HepG2 (cell line): Measurements from ENCODE around the gene IKZF2. TPM values are rescaled to one million over a fixed set of nuclear protein-coding genes. Genes with fewer than 3 reads are reported as not detected.

Source experiments
- ATAC-seq: fragments of 200-7000 bp; cut with Tn5 transposase; 3 replicates; pipeline ENCODE4 v1.9.1; 2020; ENCODE audit warnings: mild to moderate bottlenecking, moderate library complexity
- BruUV-seq: library from RNA; stranded (reverse); fragments of 400-500 nt; replicated peaks from 2 replicates; lab custom pipeline; 2021; lab: Mats Ljungman, UMichigan
- CTCF ChIA-PET: fragments of 300-600 bp; formaldehyde crosslinking; extraction: SDS; loops from one replicate; lab custom pipeline; 2021; ENCODE audit warnings: low total read pairs, inconsistent platforms, low intra/inter-chr PET ratio; lab: Yijun Ruan, JAX
- POLR2A ChIA-PET: fragments of 350-600 bp; sonication (Branson Sonifier 250); formaldehyde crosslinking; loops from one replicate; lab custom pipeline; 2020; ENCODE audit warnings: antibody characterized with exemption, inconsistent platforms; lab: Yijun Ruan, JAX
- DNase-seq: peaks from one replicate; pipeline ENCODE4 v3.0.0-alpha.2; 2015; ENCODE audit warnings: low spot score
- FAIRE-seq: peaks from 3 replicates; lab custom pipeline; 2011; peaks lifted over from hg19 to GRCh38; lab: Jason Lieb, UNC
- H2AFZ ChIP-seq: one replicate; pipeline ENCODE4 v1.6.1; 2011; ENCODE audit warnings: low read length, inconsistent platforms
- H3K27ac ChIP-seq: fragments of 300-600 bp; 3 replicates; pipeline ENCODE4 v1.8.0; 2011; ENCODE audit warnings: mixed run types, mild to moderate bottlenecking, mixed read lengths, low read length, inconsistent platforms; ENCODE audit not compliant: insufficient read depth; ENCODE audit errors: extremely low read length
- H3K27me3 ChIP-seq, 2 experiments: fragments of 200-600 bp in 1 of 2; 2 replicates in 1 of 2; 3 replicates in 1 of 2; pipeline versions ENCODE4 v1.6.0 to v1.8.0; 2011; ENCODE audit warnings: low read length in 2 of 2, mild to moderate bottlenecking in 2 of 2, moderate library complexity in 2 of 2, inconsistent platforms in 1 of 2; ENCODE audit not compliant: insufficient read depth in 2 of 2, control insufficient read depth in 1 of 2
- H3K36me3 ChIP-seq, 2 experiments: fragments of 200-600 bp in 1 of 2; replicated peaks in 1 of 2; 2 replicates in 1 of 2; 3 replicates in 1 of 2; pipeline versions ENCODE4 v1.5.1 to v1.8.0; 2011; ENCODE audit warnings: low read length in 2 of 2, inconsistent platforms in 1 of 2; ENCODE audit not compliant: insufficient read depth in 2 of 2, control insufficient read depth in 1 of 2
- H3K4me1 ChIP-seq: 2 replicates; pipeline ENCODE4 v1.5.1; 2012; ENCODE audit warnings: low read length, inconsistent platforms; ENCODE audit not compliant: insufficient read depth
- H3K4me2 ChIP-seq: 2 replicates; pipeline ENCODE4 v1.6.0; 2011; ENCODE audit warnings: low read depth, low read length, inconsistent platforms
- H3K4me3 ChIP-seq, 3 experiments: fragments of 200-600 bp in 1 of 3; sonication (generic), shearing (Covaris generic) in 1 of 3; replicated peaks in 1 of 3; 2 replicates each; pipeline ENCODE4 v1.5.1; 2011 to 2016; ENCODE audit warnings: low read length in 3 of 3, inconsistent platforms in 2 of 3, low read depth in 2 of 3, mild to moderate bottlenecking in 2 of 3, control low read depth in 1 of 3, mixed read lengths in 1 of 3; ENCODE audit not compliant: insufficient read depth in 1 of 3
- H3K79me2 ChIP-seq: one replicate; pipeline ENCODE4 v1.6.1; 2011; ENCODE audit warnings: low read length, inconsistent platforms; ENCODE audit not compliant: insufficient read depth
- H3K9ac ChIP-seq: 2 replicates; pipeline ENCODE4 v1.6.0; 2011; ENCODE audit warnings: mild to moderate bottlenecking, low read depth, low read length, inconsistent platforms; ENCODE audit not compliant: insufficient read depth
- H3K9me3 ChIP-seq: 2 replicates; pipeline ENCODE4 v1.5.1; 2012; ENCODE audit warnings: mild to moderate bottlenecking, low read length
- H4K20me1 ChIP-seq: 2 replicates; pipeline ENCODE4 v1.6.0; 2011; ENCODE audit warnings: inconsistent platforms, mild to moderate bottlenecking, low read length, moderate library complexity; ENCODE audit not compliant: insufficient read depth
- CEBPB ChIP-seq: IDR thresholded peaks from 2 replicates; pipeline ENCODE4 v1.6.1; 2011; ENCODE audit warnings: low read depth, low read length, improper control_type of control experiment, borderline replicate concordance
- FOXK1 ChIP-seq: sonication (generic); formaldehyde crosslinking; IDR thresholded peaks from 2 replicates; pipeline ENCODE4 v1.4.0; 2020; ENCODE audit warnings: low read depth, missing genetic modification reagents, borderline replicate concordance
- PITX1 ChIP-seq: sonication (generic); formaldehyde crosslinking; IDR thresholded peaks from 2 replicates; pipeline ENCODE4 v1.5.1; 2020; ENCODE audit warnings: mild to moderate bottlenecking, missing genetic modification reagents
- SOX6 ChIP-seq, 2 experiments: fragments of 450-650 bp in 1 of 2; sonication (generic) in 1 of 2; formaldehyde crosslinking in 1 of 2; IDR thresholded peaks; 2 replicates each; pipeline versions ENCODE4 v1.4.0 to v1.6.1; 2017 to 2020; ENCODE audit warnings: antibody characterized with exemption in 1 of 2, mild to moderate bottlenecking in 1 of 2, missing genetic modification reagents in 1 of 2
- TP53 ChIP-seq: sonication (generic); formaldehyde crosslinking; conservative IDR thresholded peaks from 2 replicates; pipeline ENCODE4 v1.4.0; 2020; ENCODE audit warnings: missing genetic modification reagents
- ZFP36 ChIP-seq: fragments of 150-350 bp; IDR thresholded peaks from 2 replicates; pipeline ENCODE4 v1.6.1; 2018; ENCODE audit warnings: borderline replicate concordance, low read length, low read depth; ENCODE audit not compliant: partially characterized antibody
- ZNF569 ChIP-seq: sonication (generic); formaldehyde crosslinking; IDR thresholded peaks from 2 replicates; pipeline ENCODE4 v1.5.0; 2020; ENCODE audit warnings: mild to moderate bottlenecking, missing genetic modification reagents, moderate library complexity, borderline replicate concordance
- ZZZ3 ChIP-seq: sonication (generic); formaldehyde crosslinking; IDR thresholded peaks from 2 replicates; pipeline ENCODE4 v1.4.0; 2020; ENCODE audit warnings: missing genetic modification reagents, mild to moderate bottlenecking, borderline replicate concordance
- WGBS: methylation state at CpG from one replicate; pipeline ENCODE4 v1.1.6; 2017; ENCODE audit warnings: low lambda C conversion rate; 5-methylcytosine and 5-hydroxymethylcytosine counted together
- in situ Hi-C: cut with HindIII; loops from 2 replicates; pipeline ENCODE4 v1.10.0; 2017; ENCODE audit warnings: low pct_unique_long_range_greater_than_20kb; ENCODE audit not compliant: extremely low pct_ligation_motif_present
- intact Hi-C: fragments of 100-400 bp; cut with micrococcal nuclease; formaldehyde crosslinking; loops from one replicate; pipeline ENCODE4 v1.10.0; 2022; ENCODE audit not compliant: unreplicated experiment
- polyA plus RNA-seq, 8 experiments: library from polyadenylated mRNA; depleted of rRNA in 3 of 8; stranded (reverse) in 7 of 8; unstranded in 1 of 8; fragments of >200 nt; fragmentation: Illumina TruSeq in 4 of 8; extraction: Trizol in 4 of 8; gene quantifications; 2 replicates each; pipeline versions ENCODE4 v1.2.1 to v1.2.3, GENCODE V29; 2011 to 2016; ENCODE audit warnings: low read depth in 4 of 8, missing spikeins in 1 of 8, mixed read lengths in 1 of 8; ENCODE audit not compliant: insufficient read depth in 1 of 8
- total RNA-seq, 5 experiments: library from RNA; depleted of rRNA; stranded (reverse); fragments of >200 nt; fragmentation: Illumina TruSeq; extraction: Trizol; gene quantifications; 2 replicates each; pipeline ENCODE4 v1.2.3, GENCODE V29; 2016; ENCODE audit warnings: low read depth in 1 of 5
- TF ChIP-seq, protein P1 (sequence below): IDR thresholded peaks from 2 replicates; pipeline ENCODE4 v1.6.1; 2016; ENCODE audit warnings: low read depth
- TF ChIP-seq, protein P2 (sequence below), 2 experiments: sonication (generic) in 1 of 2; formaldehyde crosslinking in 1 of 2; IDR thresholded peaks; 2 replicates each; pipeline versions ENCODE4 v1.5.1 to v1.6.1; 2011 to 2020; ENCODE audit warnings: borderline replicate concordance in 1 of 2, low read depth in 1 of 2, low read length in 1 of 2, mild to moderate bottlenecking in 1 of 2, missing genetic modification reagents in 1 of 2, moderate library complexity in 1 of 2
- TF ChIP-seq, protein P3 (sequence below): sonication (generic); formaldehyde crosslinking; IDR thresholded peaks from 2 replicates; pipeline ENCODE4 v1.4.0; 2020; ENCODE audit warnings: missing genetic modification reagents, borderline replicate concordance
- TF ChIP-seq, protein P4 (sequence below): sonication (generic); formaldehyde crosslinking; IDR thresholded peaks from 2 replicates; pipeline ENCODE4 v1.4.0; 2020; ENCODE audit warnings: low read depth, missing genetic modification reagents

The IKZF2 gene
- total and polyA plus RNA-seq, 2 of the 13 experiments (the other 11 are each of a cell fraction or from before 2014, with no cell fraction given), result 0.18 to 0.86 TPM

DNA sequence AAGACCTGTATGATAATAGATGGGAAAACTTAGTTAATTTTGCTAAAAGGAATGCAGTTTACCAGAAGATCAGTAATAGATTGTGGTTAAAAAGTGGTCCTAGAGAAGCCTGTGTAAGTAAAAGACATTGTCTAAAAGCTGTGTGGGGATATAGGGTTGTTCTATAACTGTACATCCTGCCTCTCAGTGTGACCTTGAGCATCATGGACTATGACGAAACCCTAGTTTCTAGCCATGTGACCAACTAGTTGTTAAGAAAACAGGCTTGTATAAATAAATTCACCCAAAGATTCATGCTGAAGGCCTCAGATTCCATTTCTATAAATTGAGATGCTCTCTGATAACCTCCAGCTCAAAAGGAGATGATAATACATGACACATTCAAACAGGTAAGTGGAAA lies 160.7 kb downstream of the IKZF2 start:
- Histone ChIP-seq H3K27ac (no peak overlapping the region), H3K4me2 (no peak overlapping the region), H3K36me3 (no peaks in the 10 kb centered on the region), H3K4me1 (no peaks in the 10 kb centered on the region), H2AFZ (no peak overlapping the region), H3K9me3 (no peaks in the 10 kb centered on the region), H3K79me2 (no peaks in the 10 kb centered on the region), H4K20me1 (no peaks in the 10 kb centered on the region), H3K9ac (no peak overlapping the region), H3K27me3 (no peaks in the 10 kb centered on the region), H3K4me3 (no peak overlapping the region)
- BruUV-seq, result no TSS peak
- DNase-seq (peak; percentile 50), ATAC-seq (peak; percentile 72), FAIRE-seq (no peak)
- intact Hi-C loops, result no loop called here
- in situ Hi-C loops, result no loop called here
- ChIA-PET POLR2A (no interaction called here), CTCF (no interaction called here)
- TF ChIP-seq SOX6 (IDR thresholded peaks at IDR 0.05), result no peak
- TF ChIP-seq SOX6 (CRISPR knock-in tag; IDR thresholded peaks at IDR 0.05), result no peak
- TF ChIP-seq ZFP36, result no peak
- no peak for TF ChIP-seq ZNF569 (CRISPR knock-in tag)
- no peak for TF ChIP-seq ZZZ3 (CRISPR knock-in tag)
- TF ChIP-seq, protein P1, sequence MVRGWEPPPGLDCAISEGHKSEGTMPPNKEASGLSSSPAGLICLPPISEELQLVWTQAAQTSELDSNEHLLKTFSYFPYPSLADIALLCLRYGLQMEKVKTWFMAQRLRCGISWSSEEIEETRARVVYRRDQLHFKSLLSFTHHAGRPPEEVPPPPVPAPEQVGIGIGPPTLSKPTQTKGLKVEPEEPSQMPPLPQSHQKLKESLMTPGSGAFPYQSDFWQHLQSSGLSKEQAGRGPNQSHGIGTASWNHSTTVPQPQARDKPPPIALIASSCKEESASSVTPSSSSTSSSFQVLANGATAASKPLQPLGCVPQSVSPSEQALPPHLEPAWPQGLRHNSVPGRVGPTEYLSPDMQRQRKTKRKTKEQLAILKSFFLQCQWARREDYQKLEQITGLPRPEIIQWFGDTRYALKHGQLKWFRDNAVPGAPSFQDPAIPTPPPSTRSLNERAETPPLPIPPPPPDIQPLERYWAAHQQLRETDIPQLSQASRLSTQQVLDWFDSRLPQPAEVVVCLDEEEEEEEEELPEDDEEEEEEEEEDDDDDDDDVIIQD (CRISPR knock-in tag), result peak; percentile 19; the same call in 1 of the 2 replicates
- no peak for TF ChIP-seq PITX1
- peak; percentile 64; the same call in 1 of the 2 replicates for TF ChIP-seq CEBPB
- TF ChIP-seq, protein P2, sequence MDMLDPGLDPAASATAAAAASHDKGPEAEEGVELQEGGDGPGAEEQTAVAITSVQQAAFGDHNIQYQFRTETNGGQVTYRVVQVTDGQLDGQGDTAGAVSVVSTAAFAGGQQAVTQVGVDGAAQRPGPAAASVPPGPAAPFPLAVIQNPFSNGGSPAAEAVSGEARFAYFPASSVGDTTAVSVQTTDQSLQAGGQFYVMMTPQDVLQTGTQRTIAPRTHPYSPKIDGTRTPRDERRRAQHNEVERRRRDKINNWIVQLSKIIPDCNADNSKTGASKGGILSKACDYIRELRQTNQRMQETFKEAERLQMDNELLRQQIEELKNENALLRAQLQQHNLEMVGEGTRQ (IDR thresholded peaks at IDR 0.05; ENCODE audit: low read depth, low read length), result peak; percentile 46; the same call in 1 of the 2 replicates
- TF ChIP-seq, protein P2 (CRISPR knock-in tag; IDR thresholded peaks at IDR 0.05; ENCODE audit: borderline replicate concordance), result peak; percentile 39; the same call in 1 of the 2 replicates
- TF ChIP-seq, protein P3, sequence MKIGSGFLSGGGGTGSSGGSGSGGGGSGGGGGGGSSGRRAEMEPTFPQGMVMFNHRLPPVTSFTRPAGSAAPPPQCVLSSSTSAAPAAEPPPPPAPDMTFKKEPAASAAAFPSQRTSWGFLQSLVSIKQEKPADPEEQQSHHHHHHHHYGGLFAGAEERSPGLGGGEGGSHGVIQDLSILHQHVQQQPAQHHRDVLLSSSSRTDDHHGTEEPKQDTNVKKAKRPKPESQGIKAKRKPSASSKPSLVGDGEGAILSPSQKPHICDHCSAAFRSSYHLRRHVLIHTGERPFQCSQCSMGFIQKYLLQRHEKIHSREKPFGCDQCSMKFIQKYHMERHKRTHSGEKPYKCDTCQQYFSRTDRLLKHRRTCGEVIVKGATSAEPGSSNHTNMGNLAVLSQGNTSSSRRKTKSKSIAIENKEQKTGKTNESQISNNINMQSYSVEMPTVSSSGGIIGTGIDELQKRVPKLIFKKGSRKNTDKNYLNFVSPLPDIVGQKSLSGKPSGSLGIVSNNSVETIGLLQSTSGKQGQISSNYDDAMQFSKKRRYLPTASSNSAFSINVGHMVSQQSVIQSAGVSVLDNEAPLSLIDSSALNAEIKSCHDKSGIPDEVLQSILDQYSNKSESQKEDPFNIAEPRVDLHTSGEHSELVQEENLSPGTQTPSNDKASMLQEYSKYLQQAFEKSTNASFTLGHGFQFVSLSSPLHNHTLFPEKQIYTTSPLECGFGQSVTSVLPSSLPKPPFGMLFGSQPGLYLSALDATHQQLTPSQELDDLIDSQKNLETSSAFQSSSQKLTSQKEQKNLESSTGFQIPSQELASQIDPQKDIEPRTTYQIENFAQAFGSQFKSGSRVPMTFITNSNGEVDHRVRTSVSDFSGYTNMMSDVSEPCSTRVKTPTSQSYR (CRISPR knock-in tag), result no peak
- no peak for TF ChIP-seq TP53 (CRISPR knock-in tag)
- TF ChIP-seq, protein P4, sequence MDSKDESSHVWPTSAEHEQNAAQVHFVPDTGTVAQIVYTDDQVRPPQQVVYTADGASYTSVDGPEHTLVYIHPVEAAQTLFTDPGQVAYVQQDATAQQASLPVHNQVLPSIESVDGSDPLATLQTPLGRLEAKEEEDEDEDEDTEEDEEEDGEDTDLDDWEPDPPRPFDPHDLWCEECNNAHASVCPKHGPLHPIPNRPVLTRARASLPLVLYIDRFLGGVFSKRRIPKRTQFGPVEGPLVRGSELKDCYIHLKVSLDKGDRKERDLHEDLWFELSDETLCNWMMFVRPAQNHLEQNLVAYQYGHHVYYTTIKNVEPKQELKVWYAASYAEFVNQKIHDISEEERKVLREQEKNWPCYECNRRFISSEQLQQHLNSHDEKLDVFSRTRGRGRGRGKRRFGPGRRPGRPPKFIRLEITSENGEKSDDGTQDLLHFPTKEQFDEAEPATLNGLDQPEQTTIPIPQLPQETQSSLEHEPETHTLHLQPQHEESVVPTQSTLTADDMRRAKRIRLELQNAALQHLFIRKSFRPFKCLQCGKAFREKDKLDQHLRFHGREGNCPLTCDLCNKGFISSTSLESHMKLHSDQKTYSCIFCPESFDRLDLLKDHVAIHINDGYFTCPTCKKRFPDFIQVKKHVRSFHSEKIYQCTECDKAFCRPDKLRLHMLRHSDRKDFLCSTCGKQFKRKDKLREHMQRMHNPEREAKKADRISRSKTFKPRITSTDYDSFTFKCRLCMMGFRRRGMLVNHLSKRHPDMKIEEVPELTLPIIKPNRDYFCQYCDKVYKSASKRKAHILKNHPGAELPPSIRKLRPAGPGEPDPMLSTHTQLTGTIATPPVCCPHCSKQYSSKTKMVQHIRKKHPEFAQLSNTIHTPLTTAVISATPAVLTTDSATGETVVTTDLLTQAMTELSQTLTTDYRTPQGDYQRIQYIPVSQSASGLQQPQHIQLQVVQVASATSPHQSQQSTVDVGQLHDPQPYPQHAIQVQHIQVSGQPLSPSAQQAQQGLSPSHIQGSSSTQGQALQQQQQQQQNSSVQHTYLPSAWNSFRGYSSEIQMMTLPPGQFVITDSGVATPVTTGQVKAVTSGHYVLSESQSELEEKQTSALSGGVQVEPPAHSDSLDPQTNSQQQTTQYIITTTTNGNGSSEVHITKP (CRISPR knock-in tag), result no peak
- TF ChIP-seq FOXK1 (CRISPR knock-in tag), result no peak
- WGBS, result 0% methylated on average over 1 of the region's 1 CpG
